ENCODE measurements around the gene BTBD9.

- TF ChIP-seq CTCF (IDR thresholded peaks at IDR 0.05 in 4 of 5, conservative IDR thresholded peaks at IDR 0.05 in 1 of 5) (no peak), POLR2A (IDR thresholded peaks at IDR 0.05) (no peak)
Measured at GRCh38 chr6:38555606-38556005, 84.1 kb downstream of the BTBD9 start.
